ENCODE results near the gene TACC2. TPM values are rescaled to one million over a fixed set of nuclear protein-coding genes. Genes with fewer than 3 reads are reported as not detected.
"Not testable (repeated sequence)": the region's sequence is repeated elsewhere in the genome, so short reads cannot be mapped to it uniquely, and the experiment has no call there.

Gene TACC2
- total RNA-seq, 1 donor from 2014 or later: not detected

GRCh38 chr10:121998462-121998861, 9.5 kb downstream of the TACC2 start:
- Mint-ChIP-seq H3K9me3 (peaks cover 20% of the 10 kb centered on the region), H3K4me1 (ENCODE audit: low read depth) (no peaks in the 10 kb centered on the region), H3K27me3 (ENCODE audit: low read depth) (peaks cover 10% of the 10 kb centered on the region), H3K36me3 (ENCODE audit: low read depth) (no peaks in the 10 kb centered on the region), H3K27ac (no peak overlapping the region), H3K4me3 (ENCODE audit: low read depth) (no peak overlapping the region)
- DNase-seq (ENCODE audit: low spot score): no peak
- intact Hi-C loops (cut with micrococcal nuclease): no loop called here

- intact Hi-C loops (cut with micrococcal nuclease): no loop called here
- Mint-ChIP-seq H3K4me3 (ENCODE audit: low read depth) (no peak overlapping the region), H3K9me3 (peaks cover 20% of the 10 kb centered on the region), H3K4me1 (ENCODE audit: low read depth) (no peaks in the 10 kb centered on the region), H3K27me3 (ENCODE audit: low read depth) (peaks cover 4% of the 10 kb centered on the region), H3K36me3 (ENCODE audit: low read depth) (no peaks in the 10 kb centered on the region), H3K27ac (no peak overlapping the region)
- DNase-seq (ENCODE audit: low spot score): no peak
Measured at GRCh38 chr10:121999301-121999700, 10.3 kb downstream of the TACC2 start.

- DNase-seq (ENCODE audit: low spot score): no peak
- Mint-ChIP-seq H3K27me3 (ENCODE audit: low read depth) (no peaks in the 10 kb centered on the region), H3K27ac (no peak overlapping the region), H3K4me1 (ENCODE audit: low read depth) (no peaks in the 10 kb centered on the region), H3K9me3 (peaks cover 20% of the 10 kb centered on the region), H3K36me3 (ENCODE audit: low read depth) (no peaks in the 10 kb centered on the region), H3K4me3 (ENCODE audit: low read depth) (no peak overlapping the region)
- intact Hi-C loops (cut with micrococcal nuclease): no loop called here
Measured at GRCh38 chr10:122001698-122002097, 12.7 kb downstream of the TACC2 start.

- Mint-ChIP-seq H3K4me3 (ENCODE audit: low read depth) (no peak overlapping the region), H3K36me3 (ENCODE audit: low read depth) (no peaks in the 10 kb centered on the region), H3K27me3 (ENCODE audit: low read depth) (no peaks in the 10 kb centered on the region), H3K9me3 (peaks cover 6% of the 10 kb centered on the region), H3K4me1 (ENCODE audit: low read depth) (no peaks in the 10 kb centered on the region), H3K27ac (no peak overlapping the region)
- DNase-seq (ENCODE audit: low spot score): no peak
- intact Hi-C loops (cut with micrococcal nuclease): no loop called here
Measured at GRCh38 chr10:122007415-122007814, 18.5 kb downstream of the TACC2 start.

GRCh38 chr10:122010405-122011050, 21.6 kb downstream of the TACC2 start:
- intact Hi-C loops (cut with micrococcal nuclease): no loop called here

GRCh38 chr10:122012731-122013130, 23.8 kb downstream of the TACC2 start:
- no peak overlapping the region for H3K27ac Mint-ChIP-seq
- intact Hi-C loops (cut with micrococcal nuclease): no loop called here
- H3K9me3 Mint-ChIP-seq: no peaks in the 10 kb centered on the region
- no peak overlapping the region for H3K4me3 Mint-ChIP-seq (ENCODE audit: low read depth)
- no peaks in the 10 kb centered on the region for H3K36me3 Mint-ChIP-seq (ENCODE audit: low read depth)
- no peaks in the 10 kb centered on the region for H3K4me1 Mint-ChIP-seq (ENCODE audit: low read depth)
- DNase-seq (ENCODE audit: low spot score): no peak
- no peaks in the 10 kb centered on the region for H3K27me3 Mint-ChIP-seq (ENCODE audit: low read depth)

More at GRCh38 chr10:122010405-122011050, 21.6 kb downstream of the TACC2 start:
- Mint-ChIP-seq H3K4me1 (ENCODE audit: low read depth) (no peaks in the 10 kb centered on the region), H3K36me3 (ENCODE audit: low read depth) (no peaks in the 10 kb centered on the region), H3K27ac (no peak overlapping the region), H3K9me3 (no peaks in the 10 kb centered on the region), H3K27me3 (ENCODE audit: low read depth) (no peaks in the 10 kb centered on the region), H3K4me3 (ENCODE audit: low read depth) (no peak overlapping the region)
- no peak for DNase-seq (ENCODE audit: low spot score)

GRCh38 chr10:122013311-122013780, 24.4 kb downstream of the TACC2 start:
- Mint-ChIP-seq H3K4me1 (ENCODE audit: low read depth) (no peaks in the 10 kb centered on the region), H3K36me3 (ENCODE audit: low read depth) (no peaks in the 10 kb centered on the region), H3K4me3 (ENCODE audit: low read depth) (no peak overlapping the region), H3K9me3 (no peaks in the 10 kb centered on the region), H3K27me3 (ENCODE audit: low read depth) (no peaks in the 10 kb centered on the region), H3K27ac (no peak overlapping the region)
- intact Hi-C loops (cut with micrococcal nuclease): no loop called here
- no peak for DNase-seq (ENCODE audit: low spot score)

- Mint-ChIP-seq H3K36me3 (ENCODE audit: low read depth) (no peaks in the 10 kb centered on the region), H3K4me3 (ENCODE audit: low read depth) (no peak overlapping the region), H3K27ac (no peak overlapping the region), H3K27me3 (ENCODE audit: low read depth) (peaks cover 5% of the 10 kb centered on the region), H3K9me3 (no peaks in the 10 kb centered on the region), H3K4me1 (ENCODE audit: low read depth) (no peaks in the 10 kb centered on the region)
- intact Hi-C loops (cut with micrococcal nuclease): no loop called here
- no peak for DNase-seq (ENCODE audit: low spot score)
Measured at GRCh38 chr10:122014652-122015248, 25.8 kb downstream of the TACC2 start.

GRCh38 chr10:122017926-122018325, 29.0 kb downstream of the TACC2 start:
- H3K36me3 Mint-ChIP-seq (ENCODE audit: low read depth); H3K9me3 Mint-ChIP-seq; intact Hi-C loops (cut with micrococcal nuclease); DNase-seq (ENCODE audit: low spot score); H3K4me3 Mint-ChIP-seq (ENCODE audit: low read depth); H3K4me1 Mint-ChIP-seq (ENCODE audit: low read depth); H3K27me3 Mint-ChIP-seq (ENCODE audit: low read depth); H3K27ac Mint-ChIP-seq: not testable (repeated sequence)

- no peak for DNase-seq (ENCODE audit: low spot score)
- Mint-ChIP-seq H3K27me3 (ENCODE audit: low read depth) (peaks cover 5% of the 10 kb centered on the region), H3K36me3 (ENCODE audit: low read depth) (no peaks in the 10 kb centered on the region), H3K4me3 (ENCODE audit: low read depth) (no peak overlapping the region), H3K4me1 (ENCODE audit: low read depth) (no peaks in the 10 kb centered on the region), H3K9me3 (no peaks in the 10 kb centered on the region), H3K27ac (no peak overlapping the region)
- intact Hi-C loops (cut with micrococcal nuclease): no loop called here
Measured at GRCh38 chr10:122018491-122018890, 29.5 kb downstream of the TACC2 start.

- no peak for DNase-seq (ENCODE audit: low spot score)
- no peaks in the 10 kb centered on the region for H3K4me1 Mint-ChIP-seq (ENCODE audit: low read depth)
- H3K27me3 Mint-ChIP-seq (ENCODE audit: low read depth): peaks cover 5% of the 10 kb centered on the region
- intact Hi-C loops (cut with micrococcal nuclease): no loop called here
- H3K27ac Mint-ChIP-seq: no peak overlapping the region
- H3K36me3 Mint-ChIP-seq (ENCODE audit: low read depth): no peaks in the 10 kb centered on the region
- H3K9me3 Mint-ChIP-seq: no peaks in the 10 kb centered on the region
- H3K4me3 Mint-ChIP-seq (ENCODE audit: low read depth): no peak overlapping the region
Measured at GRCh38 chr10:122018951-122019413, 30.0 kb downstream of the TACC2 start.

- no peaks in the 10 kb centered on the region for H3K36me3 Mint-ChIP-seq (ENCODE audit: low read depth)
- intact Hi-C loops (cut with micrococcal nuclease): no loop called here
- peaks cover 5% of the 10 kb centered on the region for H3K27me3 Mint-ChIP-seq (ENCODE audit: low read depth)
- no peaks in the 10 kb centered on the region for H3K4me1 Mint-ChIP-seq (ENCODE audit: low read depth)
- H3K4me3 Mint-ChIP-seq (ENCODE audit: low read depth): no peak overlapping the region
- no peak for DNase-seq (ENCODE audit: low spot score)
- no peak overlapping the region for H3K27ac Mint-ChIP-seq
- no peaks in the 10 kb centered on the region for H3K9me3 Mint-ChIP-seq
Measured at GRCh38 chr10:122019414-122019975, 30.5 kb downstream of the TACC2 start.

GRCh38 chr10:122020226-122020625, 31.3 kb downstream of the TACC2 start:
- intact Hi-C loops (cut with micrococcal nuclease): no loop called here
- H3K4me1 Mint-ChIP-seq (ENCODE audit: low read depth): no peaks in the 10 kb centered on the region
- H3K9me3 Mint-ChIP-seq: no peaks in the 10 kb centered on the region
- H3K36me3 Mint-ChIP-seq (ENCODE audit: low read depth): no peaks in the 10 kb centered on the region
- no peak overlapping the region for H3K4me3 Mint-ChIP-seq (ENCODE audit: low read depth)
- H3K27ac Mint-ChIP-seq: no peak overlapping the region
- H3K27me3 Mint-ChIP-seq (ENCODE audit: low read depth): peaks cover 5% of the 10 kb centered on the region
- no peak for DNase-seq (ENCODE audit: low spot score)
